Measurements from ENCODE around the gene AHI1.

Gene AHI1

DNA sequence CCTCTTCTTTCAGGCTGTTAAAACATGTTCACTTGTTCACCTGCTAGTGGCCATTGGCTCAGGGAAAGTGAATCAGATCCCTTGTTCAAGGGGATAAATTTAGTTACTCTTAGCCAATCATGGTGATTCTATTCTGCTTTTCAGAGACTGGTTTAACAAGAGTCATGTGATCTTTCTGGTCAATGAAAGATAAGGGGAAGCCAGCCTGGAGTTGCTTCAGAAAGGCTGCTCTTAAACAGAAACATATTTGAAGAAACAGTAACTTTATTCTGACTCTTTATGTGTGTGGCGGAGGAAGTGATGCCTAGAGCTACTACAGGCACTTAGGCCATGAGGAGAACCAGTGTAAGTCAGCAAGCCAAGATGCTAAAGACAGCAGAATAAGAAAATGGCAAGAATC is 28.1 kb upstream of the AHI1 start:
- in situ Hi-C loops (cut with MboI; ENCODE audit: low sequenced_read_pairs), result loop anchor here (25.0 kb wide), 1 partner anchor 387 kb away; no protein-coding TSS in a partner anchor
- no peaks in the 10 kb centered on the region for H3K27me3 ChIP-seq (ENCODE audit: low read depth)
- no peak for DNase-seq (ENCODE audit: low spot score in 2 of 2)

DNA sequence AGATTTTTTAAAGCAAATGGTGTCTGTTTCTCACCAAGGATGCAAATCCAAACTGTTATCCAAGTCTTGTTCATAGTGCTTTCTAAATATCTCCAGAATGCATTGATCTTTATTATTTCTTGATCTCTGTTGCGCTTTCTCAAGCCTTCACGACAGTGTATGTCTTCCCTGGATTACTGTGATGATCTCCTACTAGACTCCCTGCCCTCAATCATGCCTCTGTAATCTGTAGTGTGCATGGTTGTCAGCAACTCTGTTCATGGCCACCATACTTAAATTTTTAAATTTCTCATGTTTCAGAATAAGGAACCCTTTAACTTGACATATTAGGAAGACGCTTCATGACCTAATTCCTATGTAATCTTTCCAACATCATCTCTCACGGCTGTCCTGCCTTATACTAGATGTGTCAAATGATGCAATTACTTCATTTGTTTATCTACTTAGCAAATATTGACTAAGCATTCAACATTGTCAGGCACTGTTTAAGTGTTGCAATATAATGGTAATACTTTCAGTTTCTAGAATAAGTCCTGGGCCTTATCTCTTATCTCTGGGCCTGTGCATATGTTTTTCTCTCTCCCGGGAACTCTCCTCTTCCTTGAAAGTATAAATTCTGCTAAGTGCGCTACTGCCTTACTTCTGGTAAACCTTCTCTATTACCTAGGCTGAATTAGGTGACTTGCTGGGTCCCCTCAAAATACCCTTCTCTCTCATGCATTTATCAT is 25.6 kb upstream of the AHI1 start:
- Histone ChIP-seq H3K36me3 (replicated peaks) (no peaks in the 10 kb centered on the region), H3K27me3 (ENCODE audit: low read depth) (no peaks in the 10 kb centered on the region), H3K4me1 (no peaks in the 10 kb centered on the region), H3K4me3 (no peak overlapping the region), H3K9me3 (no peaks in the 10 kb centered on the region)
- no peak for DNase-seq (ENCODE audit: low spot score in 2 of 2)
- in situ Hi-C loops (cut with MboI; ENCODE audit: low sequenced_read_pairs), result no loop called here

More for the DNA sequence above, 28.1 kb upstream of the AHI1 start:
- Histone ChIP-seq H3K36me3 (replicated peaks) (no peaks in the 10 kb centered on the region), H3K4me1 (no peaks in the 10 kb centered on the region), H3K9me3 (no peaks in the 10 kb centered on the region), H3K4me3 (no peak overlapping the region)

DNA sequence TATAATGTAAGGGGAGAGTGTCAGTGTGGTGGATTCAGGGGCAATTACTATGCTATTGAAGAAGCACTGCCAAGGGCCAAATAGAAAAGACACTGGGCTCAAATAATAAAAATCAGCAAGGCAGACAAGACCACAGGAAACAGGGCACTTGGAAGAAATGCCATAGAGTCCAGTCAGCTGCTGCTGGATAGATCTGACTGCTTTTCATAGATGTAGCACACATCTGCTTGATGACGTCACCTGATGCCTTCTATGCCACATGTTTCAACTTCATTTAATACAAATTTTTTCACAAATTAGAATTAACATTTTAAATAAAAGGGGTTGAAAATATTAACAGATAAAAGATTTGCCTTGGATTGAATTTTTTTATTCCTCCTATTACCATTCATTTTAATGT is 23.9 kb upstream of the AHI1 start:
- in situ Hi-C loops (cut with MboI; ENCODE audit: low sequenced_read_pairs), result no loop called here
- Histone ChIP-seq H3K27me3 (ENCODE audit: low read depth) (no peaks in the 10 kb centered on the region), H3K9me3 (no peaks in the 10 kb centered on the region), H3K4me1 (no peaks in the 10 kb centered on the region), H3K4me3 (no peak overlapping the region), H3K36me3 (replicated peaks) (no peaks in the 10 kb centered on the region)
- DNase-seq (ENCODE audit: low spot score in 2 of 2), result no peak

GRCh38 chr6:135520781-135521180 is 23.2 kb upstream of the AHI1 start:
- no peaks in the 10 kb centered on the region for H3K27me3 ChIP-seq (ENCODE audit: low read depth)
- in situ Hi-C loops (cut with MboI; ENCODE audit: low sequenced_read_pairs), result no loop called here
- no peak for DNase-seq (ENCODE audit: low spot score in 2 of 2)

DNA sequence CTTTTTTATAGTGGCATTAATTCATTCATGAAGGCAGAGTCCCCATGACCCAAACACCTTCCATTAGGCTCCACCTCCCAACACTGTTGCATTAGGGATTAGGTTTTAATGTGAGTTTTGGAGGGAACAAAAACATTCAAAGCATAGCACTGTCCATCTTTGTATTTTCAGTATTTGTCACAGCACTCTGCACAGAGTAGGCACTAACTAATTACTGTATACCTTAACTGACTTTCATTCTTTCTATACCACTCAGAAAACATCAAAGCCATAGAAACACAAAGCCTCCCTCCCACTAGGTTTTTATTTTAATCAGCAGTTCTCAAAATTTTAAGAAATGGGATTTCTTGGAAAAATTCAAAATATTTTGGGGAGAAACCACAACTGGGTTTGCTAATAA is 21.8 kb upstream of the AHI1 start:
- Histone ChIP-seq H3K36me3 (replicated peaks) (no peaks in the 10 kb centered on the region), H3K27me3 (ENCODE audit: low read depth) (no peaks in the 10 kb centered on the region), H3K4me3 (no peak overlapping the region), H3K4me1 (no peaks in the 10 kb centered on the region), H3K9me3 (no peaks in the 10 kb centered on the region)
- DNase-seq (ENCODE audit: low spot score in 2 of 2), result no peak
- in situ Hi-C loops (cut with MboI; ENCODE audit: low sequenced_read_pairs), result no loop called here

More at GRCh38 chr6:135520781-135521180, 23.2 kb upstream of the AHI1 start:
- H3K4me1 ChIP-seq, result no peaks in the 10 kb centered on the region
- no peaks in the 10 kb centered on the region for H3K36me3 ChIP-seq (replicated peaks)
- H3K9me3 ChIP-seq, result no peaks in the 10 kb centered on the region
- H3K4me3 ChIP-seq, result no peak overlapping the region

DNA sequence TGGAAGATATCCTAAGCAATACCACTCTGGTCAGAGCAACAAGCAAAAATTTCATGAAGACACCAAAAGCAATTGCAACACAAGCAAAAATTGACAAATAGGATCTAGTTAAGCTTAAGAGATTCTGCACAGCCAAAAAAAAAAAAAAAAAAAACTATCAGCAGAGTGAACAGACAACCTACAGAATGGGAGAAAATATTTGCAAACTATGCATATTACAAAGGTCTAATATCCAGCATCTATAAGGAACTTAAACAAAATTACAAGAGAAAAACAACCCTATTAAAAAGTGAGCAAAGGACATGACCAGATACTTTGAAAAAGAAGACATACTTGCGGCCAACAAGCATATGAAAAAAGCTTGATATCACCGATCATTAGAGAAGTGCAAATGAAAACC is 20.0 kb upstream of the AHI1 start:
- no peak for DNase-seq (ENCODE audit: low spot score in 2 of 2)

GRCh38 chr6:135514706-135515105 is 17.2 kb upstream of the AHI1 start:
- Histone ChIP-seq H3K36me3 (replicated peaks) (no peaks in the 10 kb centered on the region), H3K4me1 (no peaks in the 10 kb centered on the region), H3K4me3 (no peak overlapping the region), H3K27me3 (ENCODE audit: low read depth) (no peaks in the 10 kb centered on the region), H3K9me3 (no peaks in the 10 kb centered on the region)
- in situ Hi-C loops (cut with MboI; ENCODE audit: low sequenced_read_pairs), result no loop called here
- no peak for DNase-seq (ENCODE audit: low spot score in 2 of 2)

More for the DNA sequence above, 20.0 kb upstream of the AHI1 start:
- no peaks in the 10 kb centered on the region for H3K36me3 ChIP-seq (replicated peaks)
- no peaks in the 10 kb centered on the region for H3K9me3 ChIP-seq
- no peak overlapping the region for H3K4me3 ChIP-seq
- in situ Hi-C loops (cut with MboI; ENCODE audit: low sequenced_read_pairs), result no loop called here
- H3K27me3 ChIP-seq (ENCODE audit: low read depth), result no peaks in the 10 kb centered on the region
- no peaks in the 10 kb centered on the region for H3K4me1 ChIP-seq

DNA sequence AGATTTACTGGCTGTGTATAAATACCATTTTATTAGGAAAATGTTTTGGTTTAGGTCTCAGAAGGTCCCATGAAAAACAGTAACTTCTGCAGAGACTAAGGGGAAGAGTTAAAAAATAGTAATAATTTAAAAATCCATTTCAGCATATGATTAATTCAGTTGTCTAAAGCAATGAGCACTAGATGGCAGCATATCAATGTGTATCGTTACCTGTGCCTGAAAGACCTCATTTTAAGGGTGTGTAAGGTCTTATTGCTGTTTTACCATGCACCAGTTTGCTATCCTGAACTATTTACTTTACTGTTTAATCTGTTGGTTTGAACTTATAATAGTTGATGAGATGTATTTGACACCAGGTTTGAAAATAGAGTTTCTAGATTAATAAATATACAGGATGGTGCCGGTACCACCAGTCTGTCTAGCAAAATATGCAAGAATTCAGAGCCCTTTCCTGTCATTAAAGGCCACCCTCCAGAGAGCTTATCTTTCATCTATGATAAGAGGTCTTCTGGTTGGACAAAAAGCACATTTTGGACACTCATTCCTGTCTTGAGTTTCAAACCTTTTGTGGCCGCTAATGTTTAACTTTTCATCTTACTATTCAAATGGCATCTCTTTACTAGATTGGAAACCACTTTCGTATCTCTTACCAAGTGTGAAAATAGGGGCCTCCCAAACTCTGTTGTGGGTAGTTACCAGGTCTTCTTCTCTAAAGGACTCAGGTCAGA is 8.9 kb upstream of the AHI1 start:
- Histone ChIP-seq H3K27me3 (ENCODE audit: low read depth) (no peaks in the 10 kb centered on the region), H3K4me1 (no peaks in the 10 kb centered on the region), H3K9me3 (no peaks in the 10 kb centered on the region), H3K36me3 (replicated peaks) (no peaks in the 10 kb centered on the region), H3K4me3 (no peak overlapping the region)
- DNase-seq (ENCODE audit: low spot score in 2 of 2), result peak in 1 of 2 experiments; percentile 22
- in situ Hi-C loops (cut with MboI; ENCODE audit: low sequenced_read_pairs), result no loop called here

DNA sequence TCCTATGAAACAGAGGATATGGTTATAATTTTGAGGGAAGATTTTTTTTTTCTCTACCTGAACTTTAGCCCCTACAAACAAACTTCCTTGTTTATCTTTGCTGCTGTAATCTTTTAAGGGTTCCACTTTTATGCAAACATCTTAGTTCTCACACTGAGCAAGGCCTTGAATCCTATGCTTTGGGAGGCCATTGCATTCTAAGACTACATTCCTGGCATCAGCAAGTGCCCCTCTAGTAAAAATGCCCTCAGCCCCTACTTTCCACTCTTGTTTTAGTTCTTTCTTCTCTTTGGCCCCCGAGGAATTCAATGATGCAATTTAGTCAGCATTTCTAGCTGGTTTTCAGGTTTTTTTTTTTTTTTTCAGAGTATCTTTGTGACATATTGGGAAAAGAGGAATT is 8.1 kb upstream of the AHI1 start:
- DNase-seq (ENCODE audit: low spot score in 2 of 2), result no peak
- Histone ChIP-seq H3K4me3 (no peak overlapping the region), H3K27me3 (ENCODE audit: low read depth) (no peaks in the 10 kb centered on the region), H3K4me1 (no peaks in the 10 kb centered on the region), H3K9me3 (no peaks in the 10 kb centered on the region), H3K36me3 (replicated peaks) (no peaks in the 10 kb centered on the region)
- in situ Hi-C loops (cut with MboI; ENCODE audit: low sequenced_read_pairs), result no loop called here

GRCh38 chr6:135505222-135505621 is 7.7 kb upstream of the AHI1 start:
- Histone ChIP-seq H3K4me3 (no peak overlapping the region), H3K27me3 (ENCODE audit: low read depth) (no peaks in the 10 kb centered on the region), H3K36me3 (replicated peaks) (no peaks in the 10 kb centered on the region), H3K4me1 (no peaks in the 10 kb centered on the region), H3K9me3 (no peaks in the 10 kb centered on the region)
- in situ Hi-C loops (cut with MboI; ENCODE audit: low sequenced_read_pairs), result no loop called here
- no peak for DNase-seq (ENCODE audit: low spot score in 2 of 2)

GRCh38 chr6:135504734-135505133 is 7.2 kb upstream of the AHI1 start:
- H3K4me3 ChIP-seq, result no peak overlapping the region
- no peaks in the 10 kb centered on the region for H3K36me3 ChIP-seq (replicated peaks)
- H3K4me1 ChIP-seq, result no peaks in the 10 kb centered on the region
- no peaks in the 10 kb centered on the region for H3K27me3 ChIP-seq (ENCODE audit: low read depth)
- in situ Hi-C loops (cut with MboI; ENCODE audit: low sequenced_read_pairs), result no loop called here
- DNase-seq (ENCODE audit: low spot score in 2 of 2), result no peak
- no peaks in the 10 kb centered on the region for H3K9me3 ChIP-seq

GRCh38 chr6:135503703-135504475 is 6.3 kb upstream of the AHI1 start:
- no peaks in the 10 kb centered on the region for H3K4me1 ChIP-seq
- no peak for DNase-seq (ENCODE audit: low spot score in 2 of 2)
- H3K9me3 ChIP-seq, result no peaks in the 10 kb centered on the region
- no peaks in the 10 kb centered on the region for H3K27me3 ChIP-seq (ENCODE audit: low read depth)
- in situ Hi-C loops (cut with MboI; ENCODE audit: low sequenced_read_pairs), result no loop called here
- no peak overlapping the region for H3K4me3 ChIP-seq
- H3K36me3 ChIP-seq (replicated peaks), result no peaks in the 10 kb centered on the region

- DNase-seq (ENCODE audit: low spot score in 2 of 2), result no peak
- in situ Hi-C loops (cut with MboI; ENCODE audit: low sequenced_read_pairs), result no loop called here
Observed at GRCh38 chr6:135499441-135500340, 2.2 kb upstream of the AHI1 start.

More at GRCh38 chr6:135499441-135500340, 2.2 kb upstream of the AHI1 start:
- Histone ChIP-seq H3K9me3 (no peaks in the 10 kb centered on the region), H3K4me1 (peaks cover 14% of the 10 kb centered on the region), H3K4me3 (no peak overlapping the region), H3K27me3 (ENCODE audit: low read depth) (no peaks in the 10 kb centered on the region), H3K36me3 (replicated peaks) (no peaks in the 10 kb centered on the region)

All from HAP-1 (cell line).